ENCODE data around the gene GPR37.

Gene GPR37

DNA sequence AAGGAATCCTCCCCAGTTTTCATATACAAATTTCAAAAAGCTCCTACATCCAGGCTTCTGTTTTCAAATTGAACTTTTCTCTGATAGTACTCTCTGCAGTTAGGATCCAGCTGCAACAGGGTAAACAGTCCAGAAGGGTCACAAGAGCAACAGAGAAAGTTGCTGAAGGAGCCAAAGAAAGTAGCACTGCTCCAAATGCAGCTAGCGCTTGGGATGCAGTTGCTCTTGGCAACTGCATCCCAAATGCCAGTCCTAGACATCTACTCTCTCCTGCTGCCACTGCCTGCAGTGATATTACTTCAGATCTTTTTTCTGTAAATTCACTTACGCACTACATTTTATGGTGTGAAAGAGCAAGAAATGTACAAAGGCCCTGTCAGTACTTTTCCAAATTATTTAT lies 14.6 kb downstream of the GPR37 start:
- no peak overlapping the region for H3K4me3 ChIP-seq (replicated peaks; ENCODE audit: low read depth, low read length)
- no peaks in the 10 kb centered on the region for H3K36me3 ChIP-seq (ENCODE audit: control insufficient read depth, insufficient read depth, low read length)
- TF ChIP-seq, protein P1, sequence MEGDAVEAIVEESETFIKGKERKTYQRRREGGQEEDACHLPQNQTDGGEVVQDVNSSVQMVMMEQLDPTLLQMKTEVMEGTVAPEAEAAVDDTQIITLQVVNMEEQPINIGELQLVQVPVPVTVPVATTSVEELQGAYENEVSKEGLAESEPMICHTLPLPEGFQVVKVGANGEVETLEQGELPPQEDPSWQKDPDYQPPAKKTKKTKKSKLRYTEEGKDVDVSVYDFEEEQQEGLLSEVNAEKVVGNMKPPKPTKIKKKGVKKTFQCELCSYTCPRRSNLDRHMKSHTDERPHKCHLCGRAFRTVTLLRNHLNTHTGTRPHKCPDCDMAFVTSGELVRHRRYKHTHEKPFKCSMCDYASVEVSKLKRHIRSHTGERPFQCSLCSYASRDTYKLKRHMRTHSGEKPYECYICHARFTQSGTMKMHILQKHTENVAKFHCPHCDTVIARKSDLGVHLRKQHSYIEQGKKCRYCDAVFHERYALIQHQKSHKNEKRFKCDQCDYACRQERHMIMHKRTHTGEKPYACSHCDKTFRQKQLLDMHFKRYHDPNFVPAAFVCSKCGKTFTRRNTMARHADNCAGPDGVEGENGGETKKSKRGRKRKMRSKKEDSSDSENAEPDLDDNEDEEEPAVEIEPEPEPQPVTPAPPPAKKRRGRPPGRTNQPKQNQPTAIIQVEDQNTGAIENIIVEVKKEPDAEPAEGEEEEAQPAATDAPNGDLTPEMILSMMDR (IDR thresholded peaks at IDR 0.05; ENCODE audit: insufficient read depth, low read length, poor library complexity, severe bottlenecking) = no peak
- no peaks in the 10 kb centered on the region for H3K27me3 ChIP-seq (replicated peaks; ENCODE audit: control insufficient read depth, insufficient read depth, low read length)
- no peak for DNase-seq (ENCODE audit: extremely low read depth, insufficient read length)

DNA sequence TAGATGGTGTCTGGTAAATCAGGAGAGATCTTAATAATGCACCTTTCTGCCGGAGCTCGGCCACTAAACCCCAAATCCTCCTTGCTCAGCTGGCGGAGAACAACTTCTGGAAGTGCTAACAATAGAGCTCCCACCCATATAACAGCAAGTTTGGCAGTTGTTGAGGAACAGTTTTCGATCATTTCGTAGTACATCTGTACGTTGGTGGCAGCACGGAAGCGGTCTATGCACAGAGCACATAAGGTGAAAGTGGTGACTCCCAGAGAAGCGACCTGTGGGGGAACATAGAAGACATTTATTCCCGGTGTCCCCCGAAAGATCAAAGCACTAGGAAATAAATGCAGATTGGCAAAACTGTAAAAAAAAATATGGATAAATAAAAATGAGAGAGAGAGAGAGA lies 18.5 kb downstream of the GPR37 start:
- DNase-seq (ENCODE audit: extremely low read depth, insufficient read length) = no peak
- Histone ChIP-seq H3K36me3 (ENCODE audit: control insufficient read depth, insufficient read depth, low read length) (no peaks in the 10 kb centered on the region), H3K4me3 (replicated peaks; ENCODE audit: low read depth, low read length) (no peak overlapping the region), H3K27me3 (replicated peaks; ENCODE audit: control insufficient read depth, insufficient read depth, low read length) (no peaks in the 10 kb centered on the region)
- TF ChIP-seq, protein P1 (IDR thresholded peaks at IDR 0.05; ENCODE audit: insufficient read depth, low read length, poor library complexity, severe bottlenecking) = no peak

DNA sequence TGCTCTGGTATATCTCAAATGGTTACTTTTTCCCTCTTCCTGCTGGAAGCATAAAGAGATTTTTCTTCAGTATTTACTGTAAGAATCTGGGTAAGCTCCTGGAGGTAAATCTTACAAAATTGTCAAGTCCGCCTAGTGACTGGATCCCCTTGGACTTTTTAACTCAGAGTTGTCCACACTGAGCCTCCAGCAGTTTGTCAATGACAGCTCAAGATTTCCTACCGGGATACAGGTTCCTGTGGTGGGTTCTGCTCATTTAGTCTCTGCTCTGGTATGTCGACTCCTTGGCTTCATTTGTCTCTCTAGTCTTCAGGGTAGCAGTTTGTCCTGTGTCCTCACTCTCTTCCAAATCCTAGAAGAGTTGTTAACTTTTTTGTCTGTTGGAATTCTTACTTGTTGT lies 27.0 kb downstream of the GPR37 start:
- DNase-seq (ENCODE audit: extremely low read depth, insufficient read length) = no peak
- H3K36me3 ChIP-seq (ENCODE audit: control insufficient read depth, insufficient read depth, low read length) = no peaks in the 10 kb centered on the region
- no peak overlapping the region for H3K4me3 ChIP-seq (replicated peaks; ENCODE audit: low read depth, low read length)
- TF ChIP-seq, protein P1 (IDR thresholded peaks at IDR 0.05; ENCODE audit: insufficient read depth, low read length, poor library complexity, severe bottlenecking) = no peak
- no peaks in the 10 kb centered on the region for H3K27me3 ChIP-seq (replicated peaks; ENCODE audit: control insufficient read depth, insufficient read depth, low read length)

DNA sequence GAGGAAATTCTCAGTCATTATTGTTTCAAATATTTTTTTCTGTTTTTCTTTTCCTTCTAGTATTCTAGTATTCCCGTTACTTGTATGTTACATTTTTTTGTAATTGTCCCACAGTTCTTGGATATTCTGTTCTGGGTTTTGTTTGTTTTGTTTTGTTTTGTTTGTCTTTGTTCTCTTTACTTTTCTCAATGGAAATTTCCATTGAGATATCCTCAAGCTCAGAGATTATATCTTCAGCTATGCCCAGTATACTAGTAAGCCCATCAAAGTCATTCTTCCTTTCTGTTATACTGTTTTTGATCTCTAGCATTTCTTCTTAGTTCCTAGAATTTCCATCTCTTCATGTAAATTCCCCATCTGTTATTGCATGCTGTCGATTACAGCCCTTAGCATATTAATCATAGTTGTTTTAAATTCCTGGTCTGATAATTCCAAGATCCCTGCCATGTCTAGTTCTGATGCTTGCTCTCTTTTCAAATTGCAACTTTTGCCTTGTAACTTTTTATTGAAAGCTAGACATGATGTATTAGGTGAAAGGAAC lies 27.8 kb downstream of the GPR37 start:
- Histone ChIP-seq H3K36me3 (ENCODE audit: control insufficient read depth, insufficient read depth, low read length) (no peaks in the 10 kb centered on the region), H3K4me3 (replicated peaks; ENCODE audit: low read depth, low read length) (no peak overlapping the region), H3K27me3 (replicated peaks; ENCODE audit: control insufficient read depth, insufficient read depth, low read length) (no peaks in the 10 kb centered on the region)
- DNase-seq (ENCODE audit: extremely low read depth, insufficient read length) = no peak
- TF ChIP-seq, protein P1 (IDR thresholded peaks at IDR 0.05; ENCODE audit: insufficient read depth, low read length, poor library complexity, severe bottlenecking) = no peak

DNA sequence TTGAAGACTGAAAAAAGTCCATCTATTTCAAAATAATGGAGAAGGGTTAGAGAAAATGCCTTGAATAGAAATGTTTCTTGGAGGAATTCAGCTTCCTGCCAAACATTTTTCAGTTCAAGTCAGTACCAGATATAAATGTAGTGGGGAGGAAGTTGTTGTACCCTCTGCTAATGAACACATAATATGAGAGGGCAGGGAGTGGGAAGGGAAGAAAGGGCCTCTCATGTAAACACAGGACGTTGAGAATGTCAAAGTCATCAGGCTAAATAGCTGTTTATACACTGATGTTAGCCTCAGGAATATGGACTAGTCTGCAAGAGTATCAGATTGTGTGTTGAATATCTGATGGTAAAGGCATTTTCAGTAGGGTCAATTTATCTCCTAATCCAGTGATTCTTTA lies 37.0 kb downstream of the GPR37 start:
- Histone ChIP-seq H3K4me3 (replicated peaks; ENCODE audit: low read depth, low read length) (no peak overlapping the region), H3K27me3 (replicated peaks; ENCODE audit: control insufficient read depth, insufficient read depth, low read length) (no peaks in the 10 kb centered on the region), H3K36me3 (ENCODE audit: control insufficient read depth, insufficient read depth, low read length) (no peaks in the 10 kb centered on the region)
- TF ChIP-seq, protein P1 (IDR thresholded peaks at IDR 0.05; ENCODE audit: insufficient read depth, low read length, poor library complexity, severe bottlenecking) = no peak
- DNase-seq (ENCODE audit: extremely low read depth, insufficient read length) = no peak
